Tibial nerve (tissue), 4 donors: Measurements from ENCODE around the gene TSSK3.
A peak's percentile ranks its signal among the peaks of the same experiment; 100 is the strongest.

ENCODE experiments used
- CTCF ChIP-seq, 5 experiments: fragments of 200-600 bp in 3 of 5; fragments of 450-650 bp in 2 of 5; sonication (generic) in 3 of 5; IDR thresholded peaks; one replicate each; pipeline ENCODE4 v1.5.1; 2016 to 2019; ENCODE audit warnings: antibody characterized with exemption in 5 of 5, mild to moderate bottlenecking in 3 of 5, moderate library complexity in 2 of 5
- EP300 ChIP-seq, 2 donors: sonication (generic); formaldehyde crosslinking; IDR thresholded peaks; one replicate each; pipeline ENCODE4 v1.6.1; 2017; ENCODE audit warnings: antibody characterized with exemption in 2 of 2, mild to moderate bottlenecking in 1 of 2

GRCh38 chr1:32361308-32361673, 1.0 kb upstream of the TSSK3 start:
- no peak for TF ChIP-seq CTCF (IDR thresholded peaks at IDR 0.05)
- TF ChIP-seq EP300 (IDR thresholded peaks at IDR 0.05): peak in 1 of 2 donors; percentile 76
